GM12801 (cell line): ENCODE results near the gene SLX4IP.

Experiments used
- TF ChIP-seq, protein P1 (sequence below): IDR thresholded peaks from one replicate; pipeline ENCODE4 v1.5.1; 2011; ENCODE audit warnings: control low read depth; ENCODE audit not compliant: insufficient read length; ENCODE audit errors: extremely low read depth

The SLX4IP gene

DNA sequence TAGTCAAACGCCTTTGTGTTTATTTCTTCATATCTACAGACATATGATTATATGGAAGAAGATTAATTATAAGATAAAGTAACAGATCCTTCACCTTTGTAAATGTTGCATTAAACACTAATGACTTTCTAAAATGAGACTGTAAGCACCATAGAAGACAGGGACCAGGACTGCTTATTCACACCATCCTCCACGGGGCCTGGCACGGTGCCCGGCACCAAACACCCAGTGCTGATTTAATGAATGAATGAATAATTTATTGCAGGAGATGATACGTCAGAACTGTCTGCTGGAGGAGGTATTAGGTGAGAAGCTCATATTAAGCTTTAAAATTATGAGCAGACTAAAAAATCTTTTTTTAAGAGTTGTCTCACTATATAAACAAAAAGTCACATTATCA, 88.3 kb downstream of the SLX4IP start:
- TF ChIP-seq, protein P1, sequence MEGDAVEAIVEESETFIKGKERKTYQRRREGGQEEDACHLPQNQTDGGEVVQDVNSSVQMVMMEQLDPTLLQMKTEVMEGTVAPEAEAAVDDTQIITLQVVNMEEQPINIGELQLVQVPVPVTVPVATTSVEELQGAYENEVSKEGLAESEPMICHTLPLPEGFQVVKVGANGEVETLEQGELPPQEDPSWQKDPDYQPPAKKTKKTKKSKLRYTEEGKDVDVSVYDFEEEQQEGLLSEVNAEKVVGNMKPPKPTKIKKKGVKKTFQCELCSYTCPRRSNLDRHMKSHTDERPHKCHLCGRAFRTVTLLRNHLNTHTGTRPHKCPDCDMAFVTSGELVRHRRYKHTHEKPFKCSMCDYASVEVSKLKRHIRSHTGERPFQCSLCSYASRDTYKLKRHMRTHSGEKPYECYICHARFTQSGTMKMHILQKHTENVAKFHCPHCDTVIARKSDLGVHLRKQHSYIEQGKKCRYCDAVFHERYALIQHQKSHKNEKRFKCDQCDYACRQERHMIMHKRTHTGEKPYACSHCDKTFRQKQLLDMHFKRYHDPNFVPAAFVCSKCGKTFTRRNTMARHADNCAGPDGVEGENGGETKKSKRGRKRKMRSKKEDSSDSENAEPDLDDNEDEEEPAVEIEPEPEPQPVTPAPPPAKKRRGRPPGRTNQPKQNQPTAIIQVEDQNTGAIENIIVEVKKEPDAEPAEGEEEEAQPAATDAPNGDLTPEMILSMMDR, result no peak

DNA sequence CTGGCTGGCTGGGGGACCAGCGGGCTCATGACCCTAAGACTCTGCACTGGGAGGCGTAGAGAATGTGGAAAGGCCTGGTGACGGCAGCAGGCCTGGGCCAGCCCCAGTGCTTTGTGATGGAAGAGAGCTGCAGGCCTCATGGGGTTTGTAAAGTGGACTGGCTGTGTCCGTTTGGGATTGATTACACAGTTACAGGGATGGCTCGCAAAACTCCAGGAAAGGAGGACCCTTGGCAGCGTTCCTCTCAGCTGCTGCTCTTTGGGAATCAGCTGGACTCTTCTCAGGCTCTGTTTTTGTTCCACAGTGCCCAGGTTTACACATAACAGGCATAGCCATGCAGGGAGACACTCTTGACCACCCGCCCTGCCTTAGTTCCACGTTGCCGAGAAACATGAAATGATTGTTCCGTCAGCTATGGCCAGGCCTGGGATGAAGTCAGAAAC, 89.0 kb downstream of the SLX4IP start:
- TF ChIP-seq, protein P1, result no peak

DNA sequence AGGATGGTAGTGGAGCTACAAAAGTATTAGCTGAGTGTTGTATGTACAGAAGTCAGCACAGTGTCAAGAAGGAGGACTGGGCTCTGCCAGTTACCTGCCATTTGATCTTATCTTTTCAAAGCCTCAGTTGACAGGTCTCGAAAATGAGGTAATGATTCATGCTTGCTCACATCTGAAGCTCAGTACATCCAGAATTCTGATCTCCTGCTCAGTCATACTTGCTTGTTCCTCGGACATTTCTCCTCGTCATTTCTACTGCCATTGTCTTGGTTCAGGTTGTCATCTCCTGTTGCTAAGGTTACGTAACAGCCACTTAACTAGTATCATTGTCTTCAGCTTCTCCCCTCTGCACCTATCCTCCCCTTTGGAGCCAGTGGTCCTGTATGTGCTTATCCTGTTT, 89.5 kb downstream of the SLX4IP start:
- TF ChIP-seq, protein P1, result no peak

DNA sequence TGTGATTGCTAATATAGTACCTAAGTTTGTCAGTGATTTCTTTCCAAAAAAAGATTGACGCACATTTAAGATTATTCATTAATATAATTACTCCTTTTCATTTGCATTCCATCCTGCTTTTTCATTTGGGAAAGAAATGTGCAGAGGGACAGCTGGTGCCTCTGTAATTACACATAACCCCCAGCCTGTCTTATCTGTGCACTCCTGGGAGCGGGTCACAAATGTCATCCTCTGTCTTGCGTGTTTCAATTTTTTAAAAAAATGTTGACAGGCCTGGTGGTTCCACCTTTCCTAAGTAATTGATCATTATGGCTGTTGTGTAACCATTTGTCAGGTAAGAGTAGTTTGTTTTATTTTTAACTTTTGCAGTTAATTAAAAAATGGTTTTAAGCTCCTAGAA, 92.7 kb downstream of the SLX4IP start:
- TF ChIP-seq, protein P1, result no peak

DNA sequence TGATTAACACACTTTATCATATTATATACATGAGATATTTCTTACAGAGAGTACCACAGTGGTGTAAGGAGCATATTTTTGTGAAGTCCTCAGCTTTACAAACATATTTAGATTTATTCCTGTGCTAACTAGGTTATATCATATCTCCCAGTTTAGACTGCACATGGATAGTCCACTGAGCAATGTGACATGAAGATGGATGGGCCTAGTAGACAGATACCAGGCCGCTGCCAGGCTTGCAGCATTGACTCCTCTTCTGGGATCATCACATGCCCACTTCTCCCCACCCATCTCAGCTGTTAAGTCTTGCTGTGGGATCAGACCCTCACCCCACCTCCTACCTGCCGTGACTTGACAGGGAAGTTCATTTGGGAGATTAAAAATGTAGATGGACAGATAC, 95.8 kb downstream of the SLX4IP start:
- TF ChIP-seq, protein P1, result no peak

DNA sequence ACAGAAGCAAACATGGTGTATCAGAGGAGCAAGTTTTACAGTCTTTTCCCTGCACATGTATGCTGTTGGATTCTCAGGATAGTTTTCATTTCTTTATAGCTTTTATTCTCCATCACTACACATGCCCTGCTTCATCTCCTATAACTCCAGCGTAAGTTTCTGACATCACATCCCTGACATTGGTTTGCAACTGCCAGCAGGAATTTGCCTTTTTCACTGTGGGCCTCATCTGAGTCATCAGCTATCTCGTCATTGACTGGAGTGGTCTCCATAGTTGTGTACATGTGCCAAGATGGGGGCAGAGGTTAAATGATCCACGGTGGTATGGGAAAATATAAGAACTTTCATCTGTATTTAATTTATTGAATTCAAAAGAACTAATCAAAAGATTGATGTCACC, 96.7 kb downstream of the SLX4IP start:
- TF ChIP-seq, protein P1, result no peak

DNA sequence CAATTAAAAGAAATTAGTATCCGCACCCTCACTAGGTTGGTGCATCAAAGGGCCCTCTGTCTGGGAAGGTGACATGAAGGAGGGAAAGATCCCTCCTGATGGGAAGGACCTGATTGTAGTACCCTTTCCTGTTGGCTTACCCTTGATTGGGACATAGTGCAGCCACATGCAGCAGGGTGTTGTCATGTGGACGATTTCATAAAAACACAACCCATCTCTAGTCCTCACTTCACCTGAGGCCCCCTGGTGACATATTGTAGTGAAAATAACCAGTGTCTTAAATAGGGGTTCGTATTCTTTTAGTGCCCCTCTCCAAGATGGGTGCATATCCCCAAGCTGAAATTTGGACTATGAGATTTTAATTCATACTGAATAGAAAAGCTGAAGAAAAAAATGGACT, 97.3 kb downstream of the SLX4IP start:
- TF ChIP-seq, protein P1, result no peak

DNA sequence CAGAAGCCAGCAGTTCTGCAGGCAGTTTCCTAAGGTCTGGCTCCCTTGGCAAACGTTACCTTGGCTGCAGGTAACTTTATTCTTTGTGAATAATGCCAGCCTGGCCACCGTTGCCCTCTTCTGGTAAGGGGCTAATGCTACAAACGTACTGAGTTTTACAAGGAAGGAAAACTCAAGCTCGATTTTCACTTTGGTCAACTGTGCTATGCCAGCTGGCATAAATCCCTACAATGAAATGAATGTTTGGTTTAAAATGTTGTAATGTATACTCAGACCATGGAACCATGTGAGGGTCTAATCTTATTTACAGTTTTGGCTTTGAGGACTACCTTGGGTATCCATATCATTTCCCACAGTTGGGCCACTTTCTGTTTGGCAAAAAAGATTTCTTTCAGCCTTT, 101.4 kb downstream of the SLX4IP start:
- TF ChIP-seq, protein P1, result no peak
